Measurements from ENCODE around the gene MAP2.

Gene MAP2

DNA sequence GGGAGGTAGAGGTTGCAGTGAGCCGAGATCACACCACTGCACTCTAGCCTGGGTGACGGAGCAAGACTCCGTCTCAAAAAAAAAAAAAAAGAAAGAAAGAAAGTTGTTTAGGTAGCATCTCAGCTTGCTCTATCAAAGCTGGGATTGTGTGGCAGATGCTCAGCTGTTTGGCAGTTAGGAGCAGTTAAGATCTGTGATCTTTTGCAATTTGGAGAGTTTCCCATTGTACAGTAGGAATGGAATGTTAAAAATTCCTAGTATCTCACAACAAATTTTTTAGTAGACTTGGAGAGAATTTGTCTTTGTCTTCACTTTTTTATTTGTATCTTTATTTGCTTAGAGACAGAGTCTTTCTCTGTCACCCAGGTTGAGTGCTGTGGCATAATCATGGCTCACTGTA is 224.9 kb downstream of the MAP2 start:
- 0 out of 2 replicates have a peak overlapping the region, but pooled peaks have one; percentile 30 for H3K27ac ChIP-seq (ENCODE audit: low read depth, low read length)
- H3K4me3 ChIP-seq (ENCODE audit: low read depth, low read length): no peak overlapping the region

GRCh38 chr2:209653134-209653533 is 229.3 kb downstream of the MAP2 start:
- H3K9ac ChIP-seq (ENCODE audit: low read length): no peak overlapping the region
- no peak overlapping the region for H3K27ac ChIP-seq (ENCODE audit: low read depth, low read length)
- no peak overlapping the region for H3K4me3 ChIP-seq (ENCODE audit: low read depth, low read length)
- H3K4me1 ChIP-seq (ENCODE audit: control insufficient read depth, insufficient read depth, low read length): no peaks in the 10 kb centered on the region
- no peaks in the 10 kb centered on the region for H3K27me3 ChIP-seq (ENCODE audit: control insufficient read depth, insufficient read depth, low read length)
- H3K9me3 ChIP-seq (ENCODE audit: control insufficient read depth, insufficient read depth, low read depth, low read length): no peaks in the 10 kb centered on the region
- H3K36me3 ChIP-seq (ENCODE audit: control insufficient read depth, insufficient read depth, low read length): no peaks in the 10 kb centered on the region

More for the DNA sequence above, 224.9 kb downstream of the MAP2 start:
- no peaks in the 10 kb centered on the region for H3K9me3 ChIP-seq (ENCODE audit: control insufficient read depth, insufficient read depth, low read depth, low read length)
- no peaks in the 10 kb centered on the region for H3K27me3 ChIP-seq (ENCODE audit: control insufficient read depth, insufficient read depth, low read length)
- H3K4me1 ChIP-seq (ENCODE audit: control insufficient read depth, insufficient read depth, low read length): no peaks in the 10 kb centered on the region
- no peak overlapping the region for H3K9ac ChIP-seq (ENCODE audit: low read length)
- H3K36me3 ChIP-seq (ENCODE audit: control insufficient read depth, insufficient read depth, low read length): no peaks in the 10 kb centered on the region

- Histone ChIP-seq H3K9ac (ENCODE audit: low read length) (no peak overlapping the region), H3K36me3 (ENCODE audit: control insufficient read depth, insufficient read depth, low read length) (no peaks in the 10 kb centered on the region), H3K4me1 (ENCODE audit: control insufficient read depth, insufficient read depth, low read length) (peaks cover 12% of the 10 kb centered on the region), H3K9me3 (ENCODE audit: control insufficient read depth, insufficient read depth, low read depth, low read length) (no peaks in the 10 kb centered on the region), H3K4me3 (ENCODE audit: low read depth, low read length) (no peak overlapping the region), H3K27ac (ENCODE audit: low read depth, low read length) (no peak overlapping the region), H3K27me3 (ENCODE audit: control insufficient read depth, insufficient read depth, low read length) (no peaks in the 10 kb centered on the region)
Measured at GRCh38 chr2:209661286-209661894, 237.5 kb downstream of the MAP2 start.

DNA sequence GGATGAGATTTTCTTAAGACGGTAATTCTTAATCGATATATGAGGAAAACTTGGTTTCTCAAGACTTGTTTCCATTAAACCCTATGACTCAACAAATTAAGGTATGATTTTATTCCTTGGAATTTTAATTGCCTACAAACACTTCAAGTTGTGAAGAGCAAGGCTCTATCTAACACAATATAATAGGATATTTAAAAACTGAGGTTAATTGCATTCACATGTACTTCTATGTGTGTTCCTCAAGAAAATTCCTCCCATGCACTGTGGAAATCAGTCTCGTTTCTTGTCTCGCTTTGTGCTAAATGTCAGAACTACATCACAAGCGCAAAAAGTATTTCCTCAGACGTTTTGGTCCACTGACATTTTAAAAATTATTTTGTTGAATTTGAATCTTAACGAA is 238.2 kb downstream of the MAP2 start:
- H3K9ac ChIP-seq (ENCODE audit: low read length): no peak overlapping the region
- no peaks in the 10 kb centered on the region for H3K36me3 ChIP-seq (ENCODE audit: control insufficient read depth, insufficient read depth, low read length)
- no peaks in the 10 kb centered on the region for H3K27me3 ChIP-seq (ENCODE audit: control insufficient read depth, insufficient read depth, low read length)
- peaks cover 13% of the 10 kb centered on the region for H3K4me1 ChIP-seq (ENCODE audit: control insufficient read depth, insufficient read depth, low read length)
- no peak overlapping the region for H3K27ac ChIP-seq (ENCODE audit: low read depth, low read length)
- no peaks in the 10 kb centered on the region for H3K9me3 ChIP-seq (ENCODE audit: control insufficient read depth, insufficient read depth, low read depth, low read length)
- H3K4me3 ChIP-seq (ENCODE audit: low read depth, low read length): no peak overlapping the region

DNA sequence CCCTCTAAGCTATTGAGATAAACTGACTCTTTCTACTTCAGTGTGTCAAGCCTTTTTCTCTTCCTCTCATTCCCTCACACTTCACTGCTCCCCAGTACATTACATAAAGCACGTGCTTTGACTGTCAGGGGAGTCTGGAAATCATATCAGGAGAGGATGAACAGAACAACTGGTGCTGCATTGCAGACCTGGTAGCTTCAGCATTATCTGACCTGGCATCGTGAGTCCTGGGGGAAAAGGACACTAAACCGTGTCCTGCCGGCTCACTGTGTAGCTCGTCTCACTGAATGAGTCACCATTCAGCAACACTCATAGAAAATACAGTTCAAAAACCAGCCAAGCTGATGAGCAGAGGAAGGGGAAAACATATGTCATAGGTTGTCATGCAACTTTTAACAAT is 239.3 kb downstream of the MAP2 start:
- no peak overlapping the region for H3K4me3 ChIP-seq (ENCODE audit: low read depth, low read length)
- H3K9ac ChIP-seq (ENCODE audit: low read length): no peak overlapping the region
- H3K27ac ChIP-seq (ENCODE audit: low read depth, low read length): no peak overlapping the region
- H3K27me3 ChIP-seq (ENCODE audit: control insufficient read depth, insufficient read depth, low read length): no peaks in the 10 kb centered on the region
- peaks cover 13% of the 10 kb centered on the region for H3K4me1 ChIP-seq (ENCODE audit: control insufficient read depth, insufficient read depth, low read length)
- H3K9me3 ChIP-seq (ENCODE audit: control insufficient read depth, insufficient read depth, low read depth, low read length): no peaks in the 10 kb centered on the region
- no peaks in the 10 kb centered on the region for H3K36me3 ChIP-seq (ENCODE audit: control insufficient read depth, insufficient read depth, low read length)

DNA sequence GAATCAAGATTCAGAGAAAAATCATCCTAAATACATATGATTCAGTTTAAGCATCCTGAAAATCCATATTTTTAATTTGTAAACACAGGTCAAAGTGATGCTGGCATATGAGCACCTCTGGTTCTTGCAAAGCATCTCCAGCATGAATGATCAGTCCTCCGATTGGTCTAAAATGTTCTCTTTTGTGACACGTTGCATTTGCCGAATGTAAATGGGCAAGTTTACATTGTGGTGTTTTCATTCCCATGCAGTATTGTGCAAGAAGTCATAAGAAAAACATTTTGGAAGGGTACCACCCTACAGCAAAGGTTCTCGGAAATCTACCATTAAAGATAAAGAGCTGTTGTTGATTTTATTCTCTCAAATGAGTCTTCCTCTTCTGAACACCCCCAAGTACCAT is 239.8 kb downstream of the MAP2 start:
- Histone ChIP-seq H3K27me3 (ENCODE audit: control insufficient read depth, insufficient read depth, low read length) (no peaks in the 10 kb centered on the region), H3K27ac (ENCODE audit: low read depth, low read length) (no peak overlapping the region), H3K36me3 (ENCODE audit: control insufficient read depth, insufficient read depth, low read length) (no peaks in the 10 kb centered on the region), H3K9me3 (ENCODE audit: control insufficient read depth, insufficient read depth, low read depth, low read length) (no peaks in the 10 kb centered on the region), H3K9ac (ENCODE audit: low read length) (no peak overlapping the region), H3K4me3 (ENCODE audit: low read depth, low read length) (no peak overlapping the region), H3K4me1 (ENCODE audit: control insufficient read depth, insufficient read depth, low read length) (peaks cover 13% of the 10 kb centered on the region)

DNA sequence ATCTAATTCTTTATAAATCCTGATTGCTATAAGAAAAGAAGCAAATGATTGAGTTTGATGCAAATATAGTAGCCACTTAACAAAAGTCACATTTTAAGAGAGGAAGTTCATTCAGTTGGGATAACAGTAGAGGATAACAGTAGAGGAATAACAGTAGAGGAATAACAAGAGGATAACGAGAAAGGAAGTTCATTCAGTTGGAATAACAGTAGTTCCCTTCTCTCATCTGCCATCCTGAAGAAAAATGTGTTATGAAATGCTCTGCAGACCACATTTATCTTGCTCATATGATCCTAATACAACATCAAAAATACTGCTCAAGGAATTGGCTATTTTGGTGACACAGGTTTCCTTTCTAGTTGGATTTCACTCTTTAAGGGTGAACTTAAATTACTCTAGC is 242.4 kb downstream of the MAP2 start:
- Histone ChIP-seq H3K4me3 (ENCODE audit: low read depth, low read length) (no peak overlapping the region), H3K4me1 (ENCODE audit: control insufficient read depth, insufficient read depth, low read length) (peaks cover 9% of the 10 kb centered on the region), H3K27ac (ENCODE audit: low read depth, low read length) (no peak overlapping the region), H3K9me3 (ENCODE audit: control insufficient read depth, insufficient read depth, low read depth, low read length) (no peaks in the 10 kb centered on the region), H3K36me3 (ENCODE audit: control insufficient read depth, insufficient read depth, low read length) (no peaks in the 10 kb centered on the region), H3K27me3 (ENCODE audit: control insufficient read depth, insufficient read depth, low read length) (no peaks in the 10 kb centered on the region), H3K9ac (ENCODE audit: low read length) (no peak overlapping the region)

- Histone ChIP-seq H3K4me3 (ENCODE audit: low read depth, low read length) (no peak overlapping the region), H3K4me1 (ENCODE audit: control insufficient read depth, insufficient read depth, low read length) (peaks cover 4% of the 10 kb centered on the region; the same call in 1 of the 2 replicates), H3K27ac (ENCODE audit: low read depth, low read length) (no peak overlapping the region), H3K9ac (ENCODE audit: low read length) (no peak overlapping the region), H3K9me3 (ENCODE audit: control insufficient read depth, insufficient read depth, low read depth, low read length) (no peaks in the 10 kb centered on the region), H3K36me3 (ENCODE audit: control insufficient read depth, insufficient read depth, low read length) (no peaks in the 10 kb centered on the region), H3K27me3 (ENCODE audit: control insufficient read depth, insufficient read depth, low read length) (no peaks in the 10 kb centered on the region)
Measured at GRCh38 chr2:209671020-209671680, 247.3 kb downstream of the MAP2 start.

- Histone ChIP-seq H3K27me3 (ENCODE audit: control insufficient read depth, insufficient read depth, low read length) (no peaks in the 10 kb centered on the region), H3K27ac (ENCODE audit: low read depth, low read length) (no peak overlapping the region), H3K4me3 (ENCODE audit: low read depth, low read length) (no peak overlapping the region), H3K4me1 (ENCODE audit: control insufficient read depth, insufficient read depth, low read length) (no peaks in the 10 kb centered on the region), H3K36me3 (ENCODE audit: control insufficient read depth, insufficient read depth, low read length) (no peaks in the 10 kb centered on the region), H3K9me3 (ENCODE audit: control insufficient read depth, insufficient read depth, low read depth, low read length) (no peaks in the 10 kb centered on the region), H3K9ac (ENCODE audit: low read length) (no peak overlapping the region)
Measured at GRCh38 chr2:209673811-209674210, 250.0 kb downstream of the MAP2 start.

DNA sequence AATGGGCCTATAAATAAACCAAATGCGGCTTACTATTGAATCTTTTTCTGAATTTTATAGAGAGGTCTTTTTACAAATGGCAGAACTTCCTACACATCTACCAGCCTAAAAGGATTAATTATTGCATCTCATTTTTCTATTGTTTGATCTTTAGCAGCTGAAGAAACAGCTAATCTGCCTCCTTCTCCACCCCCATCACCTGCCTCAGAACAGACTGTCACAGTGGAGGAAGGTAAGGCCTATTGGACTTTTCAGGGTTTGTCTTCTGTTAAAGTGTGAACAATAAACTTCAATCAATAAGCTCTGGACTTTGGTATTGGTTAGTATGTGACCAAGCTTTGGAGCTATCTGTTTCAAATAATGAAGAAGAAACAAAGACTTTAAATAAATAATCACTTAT is 256.7 kb downstream of the MAP2 start:
- H3K27ac ChIP-seq (ENCODE audit: low read depth, low read length): no peak overlapping the region
- no peaks in the 10 kb centered on the region for H3K9me3 ChIP-seq (ENCODE audit: control insufficient read depth, insufficient read depth, low read depth, low read length)
- no peaks in the 10 kb centered on the region for H3K36me3 ChIP-seq (ENCODE audit: control insufficient read depth, insufficient read depth, low read length)

DNA sequence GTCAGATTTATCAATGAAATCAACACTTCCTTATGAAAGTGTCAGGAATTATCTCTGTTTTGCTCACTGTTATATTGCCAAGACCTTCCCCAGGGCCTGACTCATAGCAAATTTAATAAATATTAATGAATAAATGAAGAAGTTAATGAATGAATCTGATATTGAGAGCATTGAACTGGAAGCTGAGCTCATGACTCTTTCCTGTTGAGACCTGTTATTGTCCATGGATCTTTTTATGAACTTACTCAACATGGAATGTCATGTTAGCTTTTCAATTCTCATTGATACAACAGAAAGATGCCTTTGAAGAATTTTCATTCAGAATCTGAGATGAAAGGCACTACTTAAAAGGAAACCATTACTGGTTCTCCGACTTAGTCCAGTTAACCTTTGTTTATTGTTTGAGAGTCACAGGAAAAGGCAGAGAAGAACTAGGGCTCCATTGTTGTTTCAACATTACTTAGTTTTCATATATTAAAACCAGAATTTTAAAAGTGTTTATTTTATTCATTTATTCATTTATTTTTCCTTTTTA is 257.4 kb downstream of the MAP2 start:
- Histone ChIP-seq H3K4me1 (ENCODE audit: control insufficient read depth, insufficient read depth, low read length) (no peaks in the 10 kb centered on the region), H3K9ac (ENCODE audit: low read length) (no peak overlapping the region), H3K9me3 (ENCODE audit: control insufficient read depth, insufficient read depth, low read depth, low read length) (no peaks in the 10 kb centered on the region), H3K27ac (ENCODE audit: low read depth, low read length) (no peak overlapping the region), H3K27me3 (ENCODE audit: control insufficient read depth, insufficient read depth, low read length) (no peaks in the 10 kb centered on the region), H3K4me3 (ENCODE audit: low read depth, low read length) (no peak overlapping the region), H3K36me3 (ENCODE audit: control insufficient read depth, insufficient read depth, low read length) (no peaks in the 10 kb centered on the region)

More for the DNA sequence above, 256.7 kb downstream of the MAP2 start:
- Histone ChIP-seq H3K27me3 (ENCODE audit: control insufficient read depth, insufficient read depth, low read length) (no peaks in the 10 kb centered on the region), H3K4me3 (ENCODE audit: low read depth, low read length) (no peak overlapping the region), H3K9ac (ENCODE audit: low read length) (no peak overlapping the region), H3K4me1 (ENCODE audit: control insufficient read depth, insufficient read depth, low read length) (no peaks in the 10 kb centered on the region)
